SK-N-SH treated with all-trans-retinoic acid at 6 μM for 48 hours (cell line): Measurements from ENCODE around the gene GLDC.

Experiments
- ATAC-seq: fragments of 200-7000 bp; cut with Tn5 transposase; 3 replicates; pipeline ENCODE4 v1.9.1; 2020; ENCODE audit warnings: mild to moderate bottlenecking, moderate library complexity
- ARNTL ChIP-seq: fragments of 450-650 bp; formaldehyde crosslinking; IDR thresholded peaks from 2 replicates; pipeline ENCODE4 v1.5.0; 2020; ENCODE audit warnings: low read depth, mild to moderate bottlenecking, moderate library complexity, borderline replicate concordance
- BACH2 ChIP-seq: fragments of 250-450 bp; sonication (Bioruptor Pico); IDR thresholded peaks from 2 replicates; pipeline ENCODE4 v1.9.0; 2021; ENCODE audit warnings: mild to moderate bottlenecking, borderline replicate concordance
- CSDC2 ChIP-seq: fragments of 250-450 bp; sonication (Bioruptor Pico); IDR thresholded peaks from 2 replicates; pipeline ENCODE4 v1.5.0; 2020; ENCODE audit warnings: mild to moderate bottlenecking, moderate library complexity
- ESRRG ChIP-seq: fragments of 250-450 bp; sonication (Bioruptor Pico); IDR thresholded peaks from 2 replicates; pipeline ENCODE4 v1.6.1; 2021; ENCODE audit warnings: mild to moderate bottlenecking
- GLIS3 ChIP-seq: fragments of 250-450 bp; sonication (Bioruptor Pico); IDR thresholded peaks from 2 replicates; pipeline ENCODE4 v1.5.0; 2020; ENCODE audit warnings: mild to moderate bottlenecking, moderate library complexity
- ISL1 ChIP-seq: fragments of 250-450 bp; sonication (Bioruptor Pico); IDR thresholded peaks from 2 replicates; pipeline ENCODE4 v2.1.2; 2022; ENCODE audit warnings: mild to moderate bottlenecking, moderate library complexity
- OSR1 ChIP-seq: fragments of 250-450 bp; sonication (Bioruptor Pico); IDR thresholded peaks from 2 replicates; pipeline ENCODE4 v1.8.0; 2022; ENCODE audit warnings: moderate library complexity, mild to moderate bottlenecking, inconsistent platforms
- PPARA ChIP-seq: fragments of 250-450 bp; sonication (Bioruptor Pico); IDR thresholded peaks from 2 replicates; pipeline ENCODE4 v1.5.0; 2020; ENCODE audit warnings: mild to moderate bottlenecking, borderline replicate concordance
- RARB ChIP-seq: fragments of 250-450 bp; sonication (Bioruptor Pico); IDR thresholded peaks from 2 replicates; pipeline ENCODE4 v1.8.0; 2021; ENCODE audit warnings: mild to moderate bottlenecking, moderate library complexity
- SNAI2 ChIP-seq: fragments of 250-450 bp; sonication (Bioruptor Pico); IDR thresholded peaks from 2 replicates; pipeline ENCODE4 v1.5.0; 2020; ENCODE audit warnings: mild to moderate bottlenecking, moderate library complexity
- TCF4 ChIP-seq: fragments of 250-450 bp; sonication (Bioruptor Pico); IDR thresholded peaks from 2 replicates; pipeline ENCODE4 v1.8.0; 2021; ENCODE audit warnings: mild to moderate bottlenecking, moderate library complexity, borderline replicate concordance
- TOX ChIP-seq: fragments of 250-450 bp; sonication (Bioruptor Pico); IDR thresholded peaks from 2 replicates; pipeline ENCODE4 v1.8.0; 2021; ENCODE audit warnings: mild to moderate bottlenecking, moderate library complexity, borderline replicate concordance
- ZC3H10 ChIP-seq: fragments of 250-450 bp; sonication (Bioruptor Pico); IDR thresholded peaks from 2 replicates; pipeline ENCODE4 v1.5.1; 2021; ENCODE audit warnings: mild to moderate bottlenecking, moderate library complexity
- ZFP3 ChIP-seq: fragments of 250-450 bp; sonication (Bioruptor Pico); IDR thresholded peaks from 2 replicates; pipeline ENCODE4 v1.5.0; 2020; ENCODE audit warnings: mild to moderate bottlenecking, moderate library complexity
- ZFP30 ChIP-seq: fragments of 450-650 bp; formaldehyde crosslinking; IDR thresholded peaks from 2 replicates; pipeline ENCODE4 v1.5.0; 2022; ENCODE audit warnings: mild to moderate bottlenecking, moderate library complexity
- ZNF565 ChIP-seq: fragments of 450-650 bp; formaldehyde crosslinking; conservative IDR thresholded peaks from 2 replicates; pipeline ENCODE4 v1.5.0; 2020; ENCODE audit warnings: low read depth, mild to moderate bottlenecking, moderate library complexity
- ZNF70 ChIP-seq: fragments of 450-650 bp; formaldehyde crosslinking; IDR thresholded peaks from 2 replicates; pipeline ENCODE4 v1.5.0; 2020; ENCODE audit warnings: mild to moderate bottlenecking, moderate library complexity
- ZNF8 ChIP-seq: fragments of 450-650 bp; formaldehyde crosslinking; IDR thresholded peaks from 2 replicates; pipeline ENCODE4 v1.5.0; 2020; ENCODE audit warnings: mild to moderate bottlenecking, moderate library complexity
- TF ChIP-seq, protein P1 (sequence below): fragments of 250-450 bp; sonication (Bioruptor Pico); IDR thresholded peaks from 2 replicates; pipeline ENCODE4 v1.5.1; 2020; ENCODE audit warnings: low read depth, mild to moderate bottlenecking, moderate library complexity
- TF ChIP-seq, protein P2 (sequence below): fragments of 250-450 bp; sonication (Bioruptor Pico); IDR thresholded peaks from 2 replicates; pipeline ENCODE4 v1.5.0; 2020; ENCODE audit warnings: mild to moderate bottlenecking, moderate library complexity
- TF ChIP-seq, protein P3 (sequence below): fragments of 250-450 bp; sonication (Bioruptor Pico); IDR thresholded peaks from 2 replicates; pipeline ENCODE4 v1.8.0; 2020; ENCODE audit warnings: mild to moderate bottlenecking, moderate library complexity, borderline replicate concordance
- TF ChIP-seq, protein P4 (sequence below): fragments of 250-450 bp; sonication (Bioruptor Pico); IDR thresholded peaks from 2 replicates; pipeline ENCODE4 v1.8.0; 2021; ENCODE audit warnings: low read depth, mild to moderate bottlenecking, moderate library complexity, borderline replicate concordance

The GLDC gene

DNA sequence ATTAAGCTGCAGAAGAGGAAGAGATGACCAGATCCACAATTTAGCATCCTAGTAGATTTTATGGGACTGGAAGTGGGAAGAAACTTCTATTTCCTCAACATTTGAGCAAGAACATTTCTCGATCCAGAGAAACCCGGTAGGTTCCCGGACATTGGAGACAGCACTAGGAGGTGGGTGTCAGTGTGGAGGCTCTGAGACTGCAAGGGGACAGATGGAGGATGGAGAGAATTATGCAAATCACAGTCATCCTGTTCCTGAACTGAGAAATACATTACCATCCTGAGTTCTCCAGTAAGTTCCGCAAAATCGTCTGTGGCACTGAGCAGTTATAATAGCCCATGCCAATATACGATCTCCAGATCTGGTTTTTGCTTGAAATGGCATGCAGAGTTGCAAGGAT lies 25.6 kb downstream of the GLDC start:
- no peak for TF ChIP-seq RARB (CRISPR knock-in tag)
- no peak for TF ChIP-seq ZNF565 (CRISPR knock-in tag)
- no peak for TF ChIP-seq TCF4 (CRISPR knock-in tag)
- no peak for TF ChIP-seq TOX
- TF ChIP-seq CSDC2 = no peak
- TF ChIP-seq, protein P1, sequence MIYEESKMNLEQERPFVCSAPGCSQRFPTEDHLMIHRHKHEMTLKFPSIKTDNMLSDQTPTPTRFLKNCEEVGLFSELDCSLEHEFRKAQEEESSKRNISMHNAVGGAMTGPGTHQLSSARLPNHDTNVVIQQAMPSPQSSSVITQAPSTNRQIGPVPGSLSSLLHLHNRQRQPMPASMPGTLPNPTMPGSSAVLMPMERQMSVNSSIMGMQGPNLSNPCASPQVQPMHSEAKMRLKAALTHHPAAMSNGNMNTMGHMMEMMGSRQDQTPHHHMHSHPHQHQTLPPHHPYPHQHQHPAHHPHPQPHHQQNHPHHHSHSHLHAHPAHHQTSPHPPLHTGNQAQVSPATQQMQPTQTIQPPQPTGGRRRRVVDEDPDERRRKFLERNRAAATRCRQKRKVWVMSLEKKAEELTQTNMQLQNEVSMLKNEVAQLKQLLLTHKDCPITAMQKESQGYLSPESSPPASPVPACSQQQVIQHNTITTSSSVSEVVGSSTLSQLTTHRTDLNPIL = no peak
- no peak for TF ChIP-seq ISL1 (CRISPR knock-in tag)
- no peak for ATAC-seq

DNA sequence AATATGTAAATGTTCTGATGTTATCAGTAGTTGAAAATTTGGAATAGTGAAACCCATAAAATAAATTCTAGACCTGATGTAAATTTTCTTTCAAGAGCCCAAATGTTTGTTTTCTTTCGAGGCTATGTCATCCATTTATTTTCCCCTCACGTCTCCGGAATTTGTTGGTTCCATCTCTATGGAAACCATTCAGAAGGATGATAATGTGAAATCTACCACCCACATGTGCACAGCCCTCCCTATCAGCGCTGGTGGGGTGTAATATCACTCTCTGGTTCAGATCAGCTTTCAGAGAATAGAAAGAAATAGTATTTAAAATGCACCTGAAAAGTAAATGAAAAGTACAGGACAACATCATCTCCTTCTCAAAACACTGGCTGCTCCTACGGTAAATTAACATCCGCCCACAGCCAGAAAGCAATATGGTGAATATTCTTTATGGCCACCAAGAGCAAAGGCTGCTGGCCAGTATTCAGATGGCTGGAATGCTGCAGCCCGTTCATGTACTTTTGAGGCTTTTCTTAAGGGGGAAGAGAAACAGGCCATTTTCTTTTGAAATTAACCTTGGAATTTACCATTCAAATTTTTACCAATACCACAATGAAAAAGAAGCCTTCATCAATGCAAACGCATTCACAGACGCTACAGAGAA lies 28.5 kb downstream of the GLDC start:
- TF ChIP-seq CSDC2 = no peak
- TF ChIP-seq TOX = no peak
- no peak for TF ChIP-seq SNAI2 (CRISPR knock-in tag)
- no peak for TF ChIP-seq ZNF8 (CRISPR knock-in tag)
- TF ChIP-seq, protein P1 = no peak
- no peak for TF ChIP-seq PPARA (CRISPR knock-in tag)
- TF ChIP-seq BACH2 (CRISPR knock-in tag) = no peak
- TF ChIP-seq, protein P2, sequence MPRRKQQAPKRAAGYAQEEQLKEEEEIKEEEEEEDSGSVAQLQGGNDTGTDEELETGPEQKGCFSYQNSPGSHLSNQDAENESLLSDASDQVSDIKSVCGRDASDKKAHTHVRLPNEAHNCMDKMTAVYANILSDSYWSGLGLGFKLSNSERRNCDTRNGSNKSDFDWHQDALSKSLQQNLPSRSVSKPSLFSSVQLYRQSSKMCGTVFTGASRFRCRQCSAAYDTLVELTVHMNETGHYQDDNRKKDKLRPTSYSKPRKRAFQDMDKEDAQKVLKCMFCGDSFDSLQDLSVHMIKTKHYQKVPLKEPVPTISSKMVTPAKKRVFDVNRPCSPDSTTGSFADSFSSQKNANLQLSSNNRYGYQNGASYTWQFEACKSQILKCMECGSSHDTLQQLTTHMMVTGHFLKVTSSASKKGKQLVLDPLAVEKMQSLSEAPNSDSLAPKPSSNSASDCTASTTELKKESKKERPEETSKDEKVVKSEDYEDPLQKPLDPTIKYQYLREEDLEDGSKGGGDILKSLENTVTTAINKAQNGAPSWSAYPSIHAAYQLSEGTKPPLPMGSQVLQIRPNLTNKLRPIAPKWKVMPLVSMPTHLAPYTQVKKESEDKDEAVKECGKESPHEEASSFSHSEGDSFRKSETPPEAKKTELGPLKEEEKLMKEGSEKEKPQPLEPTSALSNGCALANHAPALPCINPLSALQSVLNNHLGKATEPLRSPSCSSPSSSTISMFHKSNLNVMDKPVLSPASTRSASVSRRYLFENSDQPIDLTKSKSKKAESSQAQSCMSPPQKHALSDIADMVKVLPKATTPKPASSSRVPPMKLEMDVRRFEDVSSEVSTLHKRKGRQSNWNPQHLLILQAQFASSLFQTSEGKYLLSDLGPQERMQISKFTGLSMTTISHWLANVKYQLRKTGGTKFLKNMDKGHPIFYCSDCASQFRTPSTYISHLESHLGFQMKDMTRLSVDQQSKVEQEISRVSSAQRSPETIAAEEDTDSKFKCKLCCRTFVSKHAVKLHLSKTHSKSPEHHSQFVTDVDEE = no peak
- no peak for TF ChIP-seq ARNTL
- TF ChIP-seq, protein P3, sequence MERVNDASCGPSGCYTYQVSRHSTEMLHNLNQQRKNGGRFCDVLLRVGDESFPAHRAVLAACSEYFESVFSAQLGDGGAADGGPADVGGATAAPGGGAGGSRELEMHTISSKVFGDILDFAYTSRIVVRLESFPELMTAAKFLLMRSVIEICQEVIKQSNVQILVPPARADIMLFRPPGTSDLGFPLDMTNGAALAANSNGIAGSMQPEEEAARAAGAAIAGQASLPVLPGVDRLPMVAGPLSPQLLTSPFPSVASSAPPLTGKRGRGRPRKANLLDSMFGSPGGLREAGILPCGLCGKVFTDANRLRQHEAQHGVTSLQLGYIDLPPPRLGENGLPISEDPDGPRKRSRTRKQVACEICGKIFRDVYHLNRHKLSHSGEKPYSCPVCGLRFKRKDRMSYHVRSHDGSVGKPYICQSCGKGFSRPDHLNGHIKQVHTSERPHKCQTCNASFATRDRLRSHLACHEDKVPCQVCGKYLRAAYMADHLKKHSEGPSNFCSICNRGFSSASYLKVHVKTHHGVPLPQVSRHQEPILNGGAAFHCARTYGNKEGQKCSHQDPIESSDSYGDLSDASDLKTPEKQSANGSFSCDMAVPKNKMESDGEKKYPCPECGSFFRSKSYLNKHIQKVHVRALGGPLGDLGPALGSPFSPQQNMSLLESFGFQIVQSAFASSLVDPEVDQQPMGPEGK (CRISPR knock-in tag) = no peak
- no peak for TF ChIP-seq ISL1 (CRISPR knock-in tag)
- no peak for TF ChIP-seq ESRRG (CRISPR knock-in tag)
- TF ChIP-seq, protein P4, sequence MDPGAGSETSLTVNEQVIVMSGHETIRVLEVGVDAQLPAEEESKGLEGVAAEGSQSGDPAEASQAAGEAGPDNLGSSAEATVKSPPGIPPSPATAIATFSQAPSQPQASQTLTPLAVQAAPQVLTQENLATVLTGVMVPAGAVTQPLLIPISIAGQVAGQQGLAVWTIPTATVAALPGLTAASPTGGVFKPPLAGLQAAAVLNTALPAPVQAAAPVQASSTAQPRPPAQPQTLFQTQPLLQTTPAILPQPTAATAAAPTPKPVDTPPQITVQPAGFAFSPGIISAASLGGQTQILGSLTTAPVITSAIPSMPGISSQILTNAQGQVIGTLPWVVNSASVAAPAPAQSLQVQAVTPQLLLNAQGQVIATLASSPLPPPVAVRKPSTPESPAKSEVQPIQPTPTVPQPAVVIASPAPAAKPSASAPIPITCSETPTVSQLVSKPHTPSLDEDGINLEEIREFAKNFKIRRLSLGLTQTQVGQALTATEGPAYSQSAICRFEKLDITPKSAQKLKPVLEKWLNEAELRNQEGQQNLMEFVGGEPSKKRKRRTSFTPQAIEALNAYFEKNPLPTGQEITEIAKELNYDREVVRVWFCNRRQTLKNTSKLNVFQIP (CRISPR knock-in tag) = no peak
- TF ChIP-seq ZC3H10 (CRISPR knock-in tag) = no peak
- no peak for ATAC-seq

DNA sequence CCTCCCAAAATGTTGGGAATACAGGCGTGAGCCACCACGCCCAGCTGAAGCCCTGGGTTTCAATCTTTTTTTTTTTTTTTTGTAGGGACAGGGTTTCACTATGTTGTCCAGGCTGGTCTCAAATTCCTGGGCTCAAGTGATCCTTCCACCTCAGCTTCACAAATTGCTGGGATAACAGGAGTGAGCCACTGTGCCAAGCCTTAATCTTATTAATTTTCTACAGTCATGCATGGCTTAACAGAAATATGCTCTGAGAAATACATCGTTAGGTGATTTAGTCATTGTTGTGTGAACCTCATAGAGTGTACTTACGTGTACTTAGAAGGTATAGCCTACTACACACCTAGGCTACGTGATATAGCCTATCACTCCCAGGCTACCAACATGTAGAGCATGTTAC lies 31.0 kb downstream of the GLDC start:
- TF ChIP-seq ARNTL = no peak
- no peak for TF ChIP-seq ZFP30 (CRISPR knock-in tag)
- TF ChIP-seq ZNF70 = no peak
- TF ChIP-seq ESRRG (CRISPR knock-in tag) = no peak
- no peak for TF ChIP-seq TOX
- no peak for TF ChIP-seq ZFP3
- no peak for TF ChIP-seq ZNF565 (CRISPR knock-in tag)
- TF ChIP-seq TCF4 (CRISPR knock-in tag) = no peak
- no peak for TF ChIP-seq CSDC2
- TF ChIP-seq, protein P3 (CRISPR knock-in tag) = no peak
- no peak for TF ChIP-seq GLIS3 (CRISPR knock-in tag)
- TF ChIP-seq PPARA (CRISPR knock-in tag) = no peak
- TF ChIP-seq ZC3H10 (CRISPR knock-in tag) = no peak
- no peak for TF ChIP-seq BACH2 (CRISPR knock-in tag)
- TF ChIP-seq OSR1 (CRISPR knock-in tag) = no peak
- no peak for ATAC-seq
